Esophagus muscularis mucosa (tissue), 4 donors: Measurements from ENCODE around the gene BCL6B. TPM values are rescaled to one million over a fixed set of nuclear protein-coding genes. Genes with fewer than 3 reads are reported as not detected.

Experiments used
- DNase-seq: peaks from one replicate; pipeline ENCODE4 v3.0.0-alpha.2; 2017; ENCODE audit errors: extremely low spot score
- H3K27ac ChIP-seq, 4 donors: fragments of 200-600 bp; sonication (generic); replicated peaks in 1 of 4; 1 replicate in 3 of 4; 2 replicates in 1 of 4; pipeline ENCODE4 v1.5.1; 2016 to 2019; ENCODE audit warnings: mild to moderate bottlenecking in 1 of 4
- H3K27me3 ChIP-seq, 4 donors: fragments of 200-600 bp; sonication (generic); one replicate each; pipeline versions ENCODE4 v1.5.1 to v1.6.0; 2016 to 2019
- H3K36me3 ChIP-seq, 4 donors: fragments of 200-600 bp; sonication (generic); one replicate each; pipeline ENCODE4 v1.5.1; 2016 to 2019
- H3K4me1 ChIP-seq, 4 donors: fragments of 200-600 bp; sonication (generic); one replicate each; pipeline ENCODE4 v1.5.1; 2016 to 2019
- H3K4me3 ChIP-seq, 4 donors: fragments of 200-600 bp; sonication (generic); 1 replicate in 2 of 4; 2 replicates in 2 of 4; pipeline ENCODE4 v1.5.1; 2016 to 2019; ENCODE audit warnings: mild to moderate bottlenecking in 4 of 4, moderate library complexity in 1 of 4
- H3K9me3 ChIP-seq, 4 donors: fragments of 200-600 bp; sonication (generic); 1 replicate in 3 of 4; 2 replicates in 1 of 4; pipeline ENCODE4 v1.5.1; 2016 to 2019
- CTCF ChIP-seq, 3 experiments: fragments of 200-600 bp in 2 of 3; fragments of 450-650 bp in 1 of 3; sonication (generic) in 2 of 3; IDR thresholded peaks; one replicate each; pipeline ENCODE4 v1.5.1; 2017 to 2019; ENCODE audit warnings: antibody characterized with exemption in 3 of 3, mild to moderate bottlenecking in 2 of 3, moderate library complexity in 1 of 3
- EP300 ChIP-seq: sonication (generic); formaldehyde crosslinking; IDR thresholded peaks from one replicate; pipeline ENCODE4 v1.6.1; 2017; ENCODE audit warnings: antibody characterized with exemption
- POLR2A ChIP-seq: fragments of 450-650 bp; IDR thresholded peaks from one replicate; pipeline ENCODE4 v1.6.1; 2017; ENCODE audit warnings: antibody characterized with exemption, moderate library complexity, mild to moderate bottlenecking, low read depth
- POLR2AphosphoS5 ChIP-seq, 2 donors: sonication (generic); formaldehyde crosslinking; IDR thresholded peaks; one replicate each; pipeline ENCODE4 v1.6.1; 2017; ENCODE audit warnings: antibody characterized with exemption in 2 of 2
- WGBS: methylation state at CpG from one replicate; pipeline ENCODE4 v1.1.5; 2018; 5-methylcytosine and 5-hydroxymethylcytosine counted together
- intact Hi-C: fragments of 100-400 bp; cut with DNase I; formaldehyde crosslinking; loops from one replicate; pipeline ENCODE4 v1.15.1; 2023
- total RNA-seq, 4 donors: library from RNA; depleted of rRNA; stranded (reverse); fragments of >200 nt; gene quantifications; one replicate each; pipeline versions ENCODE4 v1.1.0 to v1.2.1, GENCODE V29; 2016

Gene BCL6B
- total RNA-seq, 4 donors from 2014 or later: 0.83 to 5.0 (median 3.2) TPM

DNA sequence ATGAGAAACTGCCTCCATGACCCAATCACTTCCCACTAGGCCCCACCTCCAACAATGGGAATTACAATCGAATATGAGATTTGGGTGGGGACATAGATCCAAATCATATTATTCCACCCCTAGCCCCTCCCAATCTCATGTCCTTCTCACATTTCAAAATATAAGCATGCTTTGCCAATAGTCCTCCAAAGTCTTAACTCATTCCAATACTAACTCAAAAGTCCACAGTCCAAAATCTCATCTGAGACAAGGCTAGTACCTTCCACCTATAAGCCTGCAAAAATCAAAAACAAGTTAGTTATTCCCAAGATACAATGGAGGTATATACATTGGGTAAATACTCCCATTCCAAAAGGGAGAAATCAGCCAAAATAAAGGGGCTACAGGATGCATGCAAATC, 44.3 kb downstream of the BCL6B start:
- no peak for DNase-seq
- H3K9me3 ChIP-seq: peaks cover 0 to 17% (median 9%) of the 10 kb centered on the region in 4 donors
- H3K27ac ChIP-seq: no peak overlapping the region
- H3K27me3 ChIP-seq: peaks cover 0 to 8% (median 0%) of the 10 kb centered on the region in 4 donors
- H3K4me3 ChIP-seq: no peak overlapping the region
- 86% methylated on average over 1 of the region's 1 CpG for WGBS
- TF ChIP-seq CTCF (IDR thresholded peaks at IDR 0.05) (no peak), POLR2A (no peak), EP300 (no peak), POLR2AphosphoS5 (IDR thresholded peaks at IDR 0.05) (no peak)
- no peaks in the 10 kb centered on the region for H3K36me3 ChIP-seq
- intact Hi-C loops: no loop called here
- H3K4me1 ChIP-seq: no peaks in the 10 kb centered on the region

DNA sequence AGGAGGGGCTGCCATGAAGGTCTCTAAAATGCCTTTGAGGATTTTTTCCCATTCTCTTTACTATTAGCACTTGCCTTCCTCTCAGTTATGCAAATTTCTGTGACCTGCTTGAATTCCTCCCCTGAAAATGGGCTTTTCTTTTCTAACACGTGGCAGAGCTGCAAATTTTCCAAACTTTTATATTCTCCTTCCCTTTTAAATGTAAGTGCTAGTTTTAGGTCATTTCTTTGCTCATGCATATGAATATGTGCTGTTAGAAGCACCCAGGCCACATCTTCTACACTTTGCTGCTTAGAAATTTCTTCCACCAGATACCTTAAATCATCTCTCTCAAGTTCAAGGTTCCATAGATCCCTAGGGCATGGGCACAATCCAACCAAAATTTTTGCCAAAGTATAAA, 45.4 kb downstream of the BCL6B start:
- no peaks in the 10 kb centered on the region for H3K36me3 ChIP-seq
- WGBS: 33% methylated on average over 1 of the region's 1 CpG
- no peaks in the 10 kb centered on the region for H3K4me1 ChIP-seq
- peaks cover 0 to 17% (median 9%) of the 10 kb centered on the region in 4 donors for H3K9me3 ChIP-seq
- H3K4me3 ChIP-seq: no peak overlapping the region
- no peak for DNase-seq
- no peak for TF ChIP-seq POLR2A
- TF ChIP-seq EP300: no peak
- no peak for TF ChIP-seq POLR2AphosphoS5 (IDR thresholded peaks at IDR 0.05)
- TF ChIP-seq CTCF (IDR thresholded peaks at IDR 0.05): no peak
- intact Hi-C loops: no loop called here
- peaks cover 0 to 3% (median 0%) of the 10 kb centered on the region in 4 donors for H3K27me3 ChIP-seq
- H3K27ac ChIP-seq: no peak overlapping the region

GRCh38 chr17:7070712-7071111, 47.9 kb downstream of the BCL6B start:
- no peak for DNase-seq

DNA sequence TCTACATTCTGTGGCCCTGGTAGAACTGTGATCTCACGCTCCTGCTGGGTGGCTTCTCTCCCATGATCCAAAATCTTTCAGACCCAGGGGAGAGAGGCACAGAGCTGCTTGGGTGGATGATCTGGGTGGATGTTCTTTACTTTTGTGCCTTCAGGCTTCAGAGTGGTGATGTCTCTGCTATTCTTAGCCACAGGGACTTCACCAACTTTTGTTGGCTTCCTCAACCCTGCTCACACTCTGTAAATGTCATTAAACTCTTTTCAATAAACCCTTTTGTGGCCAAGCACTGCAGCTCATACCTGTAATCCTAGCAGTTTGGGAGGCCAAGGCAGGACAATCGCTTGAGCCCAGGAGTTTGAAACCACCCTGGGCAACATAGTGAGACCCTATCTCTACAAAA, 49.6 kb downstream of the BCL6B start:
- WGBS: 89% methylated on average over 2 of the region's 2 CpGs
- H3K4me3 ChIP-seq: no peak overlapping the region
- intact Hi-C loops: no loop called here

More at GRCh38 chr17:7070712-7071111, 47.9 kb downstream of the BCL6B start:
- peaks cover 0 to 3% (median 0%) of the 10 kb centered on the region in 4 donors for H3K27me3 ChIP-seq
- no peaks in the 10 kb centered on the region for H3K4me1 ChIP-seq
- 78% methylated on average over 3 of the region's 3 CpGs for WGBS
- no peak overlapping the region for H3K4me3 ChIP-seq
- intact Hi-C loops: no loop called here
- H3K27ac ChIP-seq: no peak overlapping the region
- no peaks in the 10 kb centered on the region for H3K36me3 ChIP-seq
- H3K9me3 ChIP-seq: peaks cover 0 to 17% (median 9%) of the 10 kb centered on the region in 4 donors
- TF ChIP-seq EP300 (no peak), POLR2AphosphoS5 (IDR thresholded peaks at IDR 0.05) (no peak), POLR2A (no peak), CTCF (IDR thresholded peaks at IDR 0.05) (no peak)

More for the DNA sequence above, 49.6 kb downstream of the BCL6B start:
- no peak for TF ChIP-seq POLR2AphosphoS5 (IDR thresholded peaks at IDR 0.05)
- TF ChIP-seq CTCF (IDR thresholded peaks at IDR 0.05): no peak
- no peak for TF ChIP-seq EP300
- TF ChIP-seq POLR2A: no peak
- no peaks in the 10 kb centered on the region for H3K4me1 ChIP-seq
- peaks cover 0 to 16% (median 9%) of the 10 kb centered on the region in 4 donors for H3K9me3 ChIP-seq
- no peak for DNase-seq
- H3K36me3 ChIP-seq: no peaks in the 10 kb centered on the region
- H3K27me3 ChIP-seq: no peaks in the 10 kb centered on the region
- no peak overlapping the region for H3K27ac ChIP-seq
